HepG2 (cell line): ENCODE results near the gene PARK7. TPM values are rescaled to one million over a fixed set of nuclear protein-coding genes. Genes with fewer than 3 reads are reported as not detected.

Experiments used
- ATF4 ChIP-seq, 2 experiments: fragments of 450-650 bp in 1 of 2; sonication (generic) in 1 of 2; formaldehyde crosslinking; IDR thresholded peaks; 2 replicates each; pipeline versions ENCODE4 v1.5.0 to v1.8.0; 2020 to 2022; ENCODE audit warnings: mild to moderate bottlenecking in 1 of 2, missing genetic modification reagents in 1 of 2
- CCAR2 ChIP-seq: fragments of 200-400 bp; formaldehyde crosslinking; optimal IDR thresholded peaks from 2 replicates; pipeline ENCODE3; 2018; ENCODE audit warnings: low read depth, mild to moderate bottlenecking, low read length, moderate library complexity
- CHD2 ChIP-seq: IDR thresholded peaks from 2 replicates; pipeline ENCODE4 v1.6.1; 2011; ENCODE audit warnings: low read depth, low read length, improper control_type of control experiment
- HNRNPK ChIP-seq: fragments of 200-400 bp; formaldehyde crosslinking; IDR thresholded peaks from 2 replicates; pipeline ENCODE4 v1.6.1; 2018; ENCODE audit warnings: low read length, low read depth, moderate library complexity, mild to moderate bottlenecking; ENCODE audit not compliant: poor library complexity, severe bottlenecking
- KDM4B ChIP-seq: sonication (generic); formaldehyde crosslinking; IDR thresholded peaks from 2 replicates; pipeline ENCODE4 v1.4.0; 2020; ENCODE audit warnings: missing genetic modification reagents
- KDM5A ChIP-seq: fragments of 200-600 bp; sonication (generic); IDR thresholded peaks from 2 replicates; pipeline ENCODE4 v1.7.0; 2018; ENCODE audit warnings: antibody characterized with exemption, mild to moderate bottlenecking, low read length, borderline replicate concordance
- MEF2D ChIP-seq: sonication (generic); formaldehyde crosslinking; IDR thresholded peaks from 2 replicates; pipeline ENCODE4 v1.5.1; 2020; ENCODE audit warnings: mild to moderate bottlenecking, missing genetic modification reagents
- MIXL1 ChIP-seq: IDR thresholded peaks from 2 replicates; pipeline ENCODE4 v1.6.1; 2016
- NCOR1 ChIP-seq: fragments of 200-600 bp; sonication (generic); IDR thresholded peaks from 2 replicates; pipeline ENCODE4 v1.7.0; 2017; ENCODE audit warnings: antibody characterized with exemption, low read length, borderline replicate concordance
- PCBP1 ChIP-seq: fragments of 200-400 bp; formaldehyde crosslinking; IDR thresholded peaks from 2 replicates; pipeline ENCODE4 v1.6.1; 2017; ENCODE audit warnings: mild to moderate bottlenecking, low read depth, low read length, borderline replicate concordance
- PREB ChIP-seq: sonication (generic); formaldehyde crosslinking; IDR thresholded peaks from 2 replicates; pipeline ENCODE4 v1.4.0; 2020; ENCODE audit warnings: missing genetic modification reagents
- RARA ChIP-seq: IDR thresholded peaks from 2 replicates; pipeline ENCODE4 v1.6.1; 2016; ENCODE audit warnings: missing genetic modification reagents, missing compliant biosample characterization
- RARG ChIP-seq: sonication (generic); formaldehyde crosslinking; IDR thresholded peaks from 2 replicates; pipeline ENCODE4 v1.4.0; 2020; ENCODE audit warnings: low read depth, mild to moderate bottlenecking, missing genetic modification reagents
- RFXAP ChIP-seq: sonication (generic); formaldehyde crosslinking; IDR thresholded peaks from 2 replicates; pipeline ENCODE4 v1.4.0; 2020; ENCODE audit warnings: missing genetic modification reagents, borderline replicate concordance
- SOX5 ChIP-seq: IDR thresholded peaks from 2 replicates; pipeline ENCODE4 v1.6.1; 2016; ENCODE audit warnings: borderline replicate concordance
- SP4 ChIP-seq: sonication (generic); formaldehyde crosslinking; IDR thresholded peaks from 2 replicates; pipeline ENCODE4 v1.8.1; 2023; ENCODE audit warnings: mild to moderate bottlenecking, missing genetic modification reagents
- ZBTB33 ChIP-seq: sonication (generic); formaldehyde crosslinking; IDR thresholded peaks from 2 replicates; pipeline ENCODE4 v1.4.0; 2020; ENCODE audit warnings: missing genetic modification reagents
- ZNF124 ChIP-seq: sonication (generic); formaldehyde crosslinking; IDR thresholded peaks from 2 replicates; pipeline ENCODE4 v1.4.0; 2020; ENCODE audit warnings: missing genetic modification reagents
- ZNF292 ChIP-seq: sonication (generic); formaldehyde crosslinking; IDR thresholded peaks from 2 replicates; pipeline ENCODE4 v1.8.1; 2022; ENCODE audit warnings: mild to moderate bottlenecking, low read depth, missing genetic modification reagents, borderline replicate concordance
- ZNF3 ChIP-seq: IDR thresholded peaks from 2 replicates; pipeline ENCODE4 v1.7.0; 2017; ENCODE audit warnings: inconsistent platforms
- ZNF431 ChIP-seq: sonication (generic); formaldehyde crosslinking; IDR thresholded peaks from 2 replicates; pipeline ENCODE4 v1.9.0; 2022; ENCODE audit warnings: missing genetic modification reagents, low read depth, mild to moderate bottlenecking, borderline replicate concordance
- polyA plus RNA-seq, 8 experiments: library from polyadenylated mRNA; depleted of rRNA in 3 of 8; stranded (reverse) in 7 of 8; unstranded in 1 of 8; fragments of >200 nt; fragmentation: Illumina TruSeq in 4 of 8; extraction: Trizol in 4 of 8; gene quantifications; 2 replicates each; pipeline versions ENCODE4 v1.2.1 to v1.2.3, GENCODE V29; 2011 to 2016; ENCODE audit warnings: low read depth in 4 of 8, missing spikeins in 1 of 8, mixed read lengths in 1 of 8; ENCODE audit not compliant: insufficient read depth in 1 of 8
- total RNA-seq, 5 experiments: library from RNA; depleted of rRNA; stranded (reverse); fragments of >200 nt; fragmentation: Illumina TruSeq; extraction: Trizol; gene quantifications; 2 replicates each; pipeline ENCODE4 v1.2.3, GENCODE V29; 2016; ENCODE audit warnings: low read depth in 1 of 5
- TF ChIP-seq, protein P1 (sequence below): sonication (generic); formaldehyde crosslinking; IDR thresholded peaks from 2 replicates; pipeline ENCODE4 v1.9.0; 2021; ENCODE audit warnings: missing genetic modification reagents, mild to moderate bottlenecking, borderline replicate concordance
- TF ChIP-seq, protein P2 (sequence below): sonication (generic); formaldehyde crosslinking; IDR thresholded peaks from 2 replicates; pipeline ENCODE4 v1.5.0; 2020; ENCODE audit warnings: missing genetic modification reagents

PARK7 gene
- total and polyA plus RNA-seq, 2 of the 13 experiments (the other 11 are each of a cell fraction or from before 2014, with no cell fraction given): 212 to 296 TPM

DNA sequence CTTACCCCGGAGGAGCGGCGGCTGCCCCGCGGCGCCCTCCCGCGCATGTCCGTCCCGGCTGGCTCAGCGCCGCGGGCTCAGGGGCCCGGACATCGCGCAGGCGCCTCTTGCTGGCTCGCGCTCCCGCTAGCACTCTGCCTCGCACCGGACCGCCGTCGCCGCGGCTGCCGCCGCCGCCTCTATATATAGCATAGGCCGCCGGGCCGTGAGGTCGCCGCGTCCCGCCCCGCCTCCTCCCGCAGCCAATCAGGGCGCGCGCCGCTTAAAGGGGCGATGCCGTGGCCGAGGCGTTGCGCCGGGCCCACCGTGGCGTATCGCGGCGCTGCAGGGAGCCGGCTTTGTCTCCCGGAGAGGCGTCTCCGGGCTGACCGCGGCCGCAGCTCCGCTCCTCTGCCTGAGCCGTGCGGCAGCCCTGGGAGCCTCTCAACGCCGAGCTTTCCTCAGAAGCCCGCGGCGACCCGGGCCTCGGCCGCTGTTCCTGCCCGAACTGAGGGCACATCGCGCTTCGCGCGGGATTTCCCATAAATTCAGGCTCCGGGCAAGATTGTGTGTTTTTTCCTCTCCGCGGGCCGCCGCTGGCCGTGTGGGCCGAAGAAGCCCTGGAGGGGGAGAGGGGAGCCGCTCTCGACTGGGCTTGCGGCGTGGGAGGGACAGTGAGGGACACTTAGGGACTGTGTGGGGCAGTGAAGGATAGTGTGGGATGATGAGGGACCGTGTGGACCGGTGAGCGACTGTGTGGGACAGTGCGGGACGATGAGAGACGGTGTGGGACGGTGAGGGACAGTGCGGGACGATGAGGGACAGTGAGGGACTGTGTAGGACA, 64.9 kb downstream of the PARK7 start, which contains the start of gene ERRFI1 (continued):
- TF ChIP-seq ZNF124 (CRISPR knock-in tag) (no peak; the same call in 1 of the 2 replicates), ZNF292 (no peak), RARG (CRISPR knock-in tag) (peak; percentile 92; the same call in 1 of the 2 replicates), KDM5A (peak; percentile 55; the same call in 1 of the 2 replicates), RFXAP (CRISPR knock-in tag) (no peak), HNRNPK (no peak), PREB (CRISPR knock-in tag) (no peak), MEF2D (CRISPR knock-in tag) (0 out of 2 replicates have a peak, but pooled peaks have one; percentile 8), ZBTB33 (CRISPR knock-in tag) (no peak), CCAR2 (peak; percentile 94), MIXL1 (peak; percentile 38; the same call in 1 of the 2 replicates), SP4 (CRISPR knock-in tag) (peak; percentile 78), PCBP1 (0 out of 2 replicates have a peak, but pooled peaks have one; percentile 73), ZNF431 (CRISPR knock-in tag) (0 out of 2 replicates have a peak, but pooled peaks have one; percentile 53), ATF4 (CRISPR knock-in tag; IDR thresholded peaks at IDR 0.05) (peak in 1 of 2 experiments; percentile 80; a peak in 2 of 4 replicates), CHD2 (peak; percentile 79), KDM4B (no peak), RARA (CRISPR knock-in tag) (peak; percentile 33; the same call in 1 of the 2 replicates), ZNF3 (CRISPR knock-in tag) (0 out of 2 replicates have a peak, but pooled peaks have one; percentile 26), NCOR1 (no peak), SOX5 (CRISPR knock-in tag) (peak; percentile 42; the same call in 1 of the 2 replicates)
- TF ChIP-seq, protein P1, sequence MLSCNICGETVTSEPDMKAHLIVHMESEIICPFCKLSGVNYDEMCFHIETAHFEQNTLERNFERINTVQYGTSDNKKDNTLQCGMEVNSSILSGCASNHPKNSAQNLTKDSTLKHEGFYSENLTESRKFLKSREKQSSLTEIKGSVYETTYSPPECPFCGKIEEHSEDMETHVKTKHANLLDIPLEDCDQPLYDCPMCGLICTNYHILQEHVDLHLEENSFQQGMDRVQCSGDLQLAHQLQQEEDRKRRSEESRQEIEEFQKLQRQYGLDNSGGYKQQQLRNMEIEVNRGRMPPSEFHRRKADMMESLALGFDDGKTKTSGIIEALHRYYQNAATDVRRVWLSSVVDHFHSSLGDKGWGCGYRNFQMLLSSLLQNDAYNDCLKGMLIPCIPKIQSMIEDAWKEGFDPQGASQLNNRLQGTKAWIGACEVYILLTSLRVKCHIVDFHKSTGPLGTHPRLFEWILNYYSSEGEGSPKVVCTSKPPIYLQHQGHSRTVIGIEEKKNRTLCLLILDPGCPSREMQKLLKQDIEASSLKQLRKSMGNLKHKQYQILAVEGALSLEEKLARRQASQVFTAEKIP (CRISPR knock-in tag): no peak
- TF ChIP-seq, protein P2, sequence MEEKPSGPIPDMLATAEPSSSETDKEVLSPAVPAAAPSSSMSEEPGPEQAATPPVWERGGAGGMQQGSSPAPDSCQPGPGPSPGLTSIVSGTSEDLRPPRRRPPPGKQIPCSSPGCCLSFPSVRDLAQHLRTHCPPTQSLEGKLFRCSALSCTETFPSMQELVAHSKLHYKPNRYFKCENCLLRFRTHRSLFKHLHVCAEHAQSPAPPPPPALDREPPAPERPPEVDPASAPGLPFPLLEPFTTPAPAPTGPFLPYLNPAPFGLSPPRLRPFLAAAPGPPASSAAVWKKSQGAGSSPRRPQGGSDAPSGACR (CRISPR knock-in tag): no peak
